Measurements from ENCODE around the gene CNKSR3.
"Not testable (repeated sequence)": the region's sequence is repeated elsewhere in the genome, so short reads cannot be mapped to it uniquely, and the experiment has no call there.

CNKSR3 gene

GRCh38 chr6:154528310-154528915 lies 17.9 kb upstream of the CNKSR3 start:
- no peak for DNase-seq (ENCODE audit: low read depth in 2 of 2)

- no peak for DNase-seq (ENCODE audit: low read depth in 2 of 2)
Observed at GRCh38 chr6:154526996-154527395, 16.5 kb upstream of the CNKSR3 start.

GRCh38 chr6:154522576-154522975 lies 12.1 kb upstream of the CNKSR3 start:
- no peak for DNase-seq (ENCODE audit: low read depth in 2 of 2)

- no peak for DNase-seq (ENCODE audit: low read depth in 2 of 2)
Observed at GRCh38 chr6:154521412-154521811, 10.9 kb upstream of the CNKSR3 start.

- DNase-seq (ENCODE audit: low read depth in 2 of 2): no peak
Observed at GRCh38 chr6:154520280-154520679, 9.8 kb upstream of the CNKSR3 start.

GRCh38 chr6:154518396-154518795 lies 7.9 kb upstream of the CNKSR3 start:
- no peak for DNase-seq (ENCODE audit: low read depth in 2 of 2)

GRCh38 chr6:154516276-154516675 lies 5.8 kb upstream of the CNKSR3 start:
- DNase-seq (ENCODE audit: low read depth in 2 of 2): no peak

- DNase-seq (ENCODE audit: low read depth in 2 of 2): no peak
Observed at GRCh38 chr6:154515826-154516225, 5.3 kb upstream of the CNKSR3 start.

GRCh38 chr6:154515076-154515475 lies 4.6 kb upstream of the CNKSR3 start:
- DNase-seq (ENCODE audit: low read depth in 2 of 2): not testable (repeated sequence)

- DNase-seq (ENCODE audit: low read depth in 2 of 2): no peak
Observed at GRCh38 chr6:154514481-154514880, 4.0 kb upstream of the CNKSR3 start.

GRCh38 chr6:154513601-154514320 lies 3.3 kb upstream of the CNKSR3 start:
- DNase-seq (ENCODE audit: low read depth in 2 of 2): no peak

GRCh38 chr6:154512201-154512600 lies 1.7 kb upstream of the CNKSR3 start:
- DNase-seq (ENCODE audit: low read depth in 2 of 2): no peak

- DNase-seq (ENCODE audit: low read depth in 2 of 2): no peak
Observed at GRCh38 chr6:154511791-154512190, 1.3 kb upstream of the CNKSR3 start.

GRCh38 chr6:154509421-154510143 lies 903 bp downstream of the CNKSR3 start:
- no peak for DNase-seq (ENCODE audit: low read depth in 2 of 2)

- DNase-seq (ENCODE audit: low read depth in 2 of 2): no peak
Observed at GRCh38 chr6:154508573-154509375, 1.7 kb downstream of the CNKSR3 start.

GRCh38 chr6:154506991-154507898 lies 3.2 kb downstream of the CNKSR3 start:
- no peak for DNase-seq (ENCODE audit: low read depth in 2 of 2)

GRCh38 chr6:154506582-154506981 lies 3.9 kb downstream of the CNKSR3 start:
- no peak for DNase-seq (ENCODE audit: low read depth in 2 of 2)

GRCh38 chr6:154506108-154506507 lies 4.4 kb downstream of the CNKSR3 start:
- DNase-seq (ENCODE audit: low read depth in 2 of 2): no peak

GRCh38 chr6:154504865-154505449 lies 5.5 kb downstream of the CNKSR3 start:
- no peak for DNase-seq (ENCODE audit: low read depth in 2 of 2)

- DNase-seq (ENCODE audit: low read depth in 2 of 2): no peak
Observed at GRCh38 chr6:154504102-154504501, 6.4 kb downstream of the CNKSR3 start.

GRCh38 chr6:154503658-154504057 lies 6.8 kb downstream of the CNKSR3 start:
- DNase-seq (ENCODE audit: low read depth in 2 of 2): no peak

All from stimulated activated CD4-positive, alpha-beta T cell treated with anti-CD3 and anti-CD28 coated beads, Interleukin-12 subunit alpha, Interleukin-12 subunit beta, amount 100 ng/mL, for 24 hours (primary cell).